HUES48 (cell line): Measurements from ENCODE around the gene MAPKAPK2.

Source experiments
- H3K27ac ChIP-seq: one replicate; pipeline ENCODE4 v1.7.0; 2013; ENCODE audit warnings: low read depth, low read length, inconsistent platforms
- H3K27me3 ChIP-seq: 2 replicates; pipeline ENCODE4 v1.6.1; 2013; ENCODE audit warnings: mild to moderate bottlenecking, low read length; ENCODE audit not compliant: control insufficient read depth, insufficient read depth
- H3K36me3 ChIP-seq: 2 replicates; pipeline ENCODE4 v1.6.1; 2013; ENCODE audit warnings: low read length; ENCODE audit not compliant: control insufficient read depth, insufficient read depth
- H3K4me1 ChIP-seq: 2 replicates; pipeline ENCODE4 v1.6.1; 2013; ENCODE audit warnings: mild to moderate bottlenecking, low read length; ENCODE audit not compliant: control insufficient read depth, insufficient read depth
- H3K4me3 ChIP-seq: 2 replicates; pipeline ENCODE4 v1.5.1; 2013; ENCODE audit warnings: mild to moderate bottlenecking, low read depth, low read length
- H3K9ac ChIP-seq: 2 replicates; pipeline ENCODE4 v1.6.1; 2013; ENCODE audit warnings: mild to moderate bottlenecking, low read depth, low read length, moderate library complexity
- H3K9me3 ChIP-seq: 2 replicates; pipeline ENCODE4 v1.6.1; 2013; ENCODE audit warnings: low read length; ENCODE audit not compliant: control insufficient read depth, insufficient read depth

MAPKAPK2 gene

GRCh38 chr1:206651014-206651413 is 33.7 kb upstream of the MAPKAPK2 start:
- Histone ChIP-seq H3K36me3 (peaks cover 10% of the 10 kb centered on the region), H3K27me3 (no peaks in the 10 kb centered on the region), H3K4me1 (peaks cover 7% of the 10 kb centered on the region; the same call in 1 of the 2 replicates)

GRCh38 chr1:206651958-206652890 is 32.5 kb upstream of the MAPKAPK2 start:
- Histone ChIP-seq H3K9ac (no peak overlapping the region), H3K4me3 (no peak overlapping the region), H3K27me3 (peaks cover 5% of the 10 kb centered on the region), H3K36me3 (peaks cover 10% of the 10 kb centered on the region), H3K27ac (no peak overlapping the region), H3K4me1 (no peaks in the 10 kb centered on the region), H3K9me3 (no peaks in the 10 kb centered on the region)

More at GRCh38 chr1:206651014-206651413, 33.7 kb upstream of the MAPKAPK2 start:
- Histone ChIP-seq H3K9me3 (no peaks in the 10 kb centered on the region), H3K4me3 (no peak overlapping the region), H3K9ac (no peak overlapping the region), H3K27ac (no peak overlapping the region)

- H3K27ac ChIP-seq, result no peak overlapping the region
- H3K4me1 ChIP-seq, result peaks cover 12% of the 10 kb centered on the region
- H3K4me3 ChIP-seq, result no peak overlapping the region
- H3K36me3 ChIP-seq, result no peaks in the 10 kb centered on the region
- H3K27me3 ChIP-seq, result peaks cover 18% of the 10 kb centered on the region
- no peak overlapping the region for H3K9ac ChIP-seq
- no peaks in the 10 kb centered on the region for H3K9me3 ChIP-seq
Observed at GRCh38 chr1:206653715-206654459, 30.8 kb upstream of the MAPKAPK2 start.

- no peaks in the 10 kb centered on the region for H3K9me3 ChIP-seq
- H3K27ac ChIP-seq, result no peak overlapping the region
- peaks cover 12% of the 10 kb centered on the region for H3K4me1 ChIP-seq
- no peak overlapping the region for H3K9ac ChIP-seq
- H3K36me3 ChIP-seq, result no peaks in the 10 kb centered on the region
- H3K4me3 ChIP-seq, result no peak overlapping the region
- H3K27me3 ChIP-seq, result peaks cover 19% of the 10 kb centered on the region
Observed at GRCh38 chr1:206654828-206655227, 29.9 kb upstream of the MAPKAPK2 start.

GRCh38 chr1:206655471-206655882 is 29.2 kb upstream of the MAPKAPK2 start:
- H3K9me3 ChIP-seq, result no peaks in the 10 kb centered on the region
- no peak overlapping the region for H3K4me3 ChIP-seq
- no peaks in the 10 kb centered on the region for H3K36me3 ChIP-seq
- no peak overlapping the region for H3K27ac ChIP-seq
- peaks cover 12% of the 10 kb centered on the region for H3K4me1 ChIP-seq
- H3K27me3 ChIP-seq, result peaks cover 19% of the 10 kb centered on the region
- no peak overlapping the region for H3K9ac ChIP-seq

GRCh38 chr1:206656936-206657335 is 27.8 kb upstream of the MAPKAPK2 start:
- H3K27me3 ChIP-seq, result peaks cover 19% of the 10 kb centered on the region
- no peak overlapping the region for H3K9ac ChIP-seq
- H3K9me3 ChIP-seq, result no peaks in the 10 kb centered on the region
- H3K4me1 ChIP-seq, result peaks cover 12% of the 10 kb centered on the region
- no peak overlapping the region for H3K27ac ChIP-seq
- H3K36me3 ChIP-seq, result no peaks in the 10 kb centered on the region
- H3K4me3 ChIP-seq, result no peak overlapping the region

- H3K27ac ChIP-seq, result no peak overlapping the region
- no peaks in the 10 kb centered on the region for H3K36me3 ChIP-seq
- peaks cover 12% of the 10 kb centered on the region for H3K4me1 ChIP-seq
- H3K9ac ChIP-seq, result no peak overlapping the region
- H3K9me3 ChIP-seq, result no peaks in the 10 kb centered on the region
- H3K4me3 ChIP-seq, result peak overlapping the region; percentile 56
- H3K27me3 ChIP-seq, result peaks cover 27% of the 10 kb centered on the region
Observed at GRCh38 chr1:206657751-206658150, 27.0 kb upstream of the MAPKAPK2 start.

GRCh38 chr1:206658264-206658980 is 26.3 kb upstream of the MAPKAPK2 start:
- H3K27ac ChIP-seq, result no peak overlapping the region
- peak overlapping the region; percentile 56 for H3K4me3 ChIP-seq
- H3K9ac ChIP-seq, result no peak overlapping the region
- peaks cover 12% of the 10 kb centered on the region for H3K4me1 ChIP-seq
- H3K36me3 ChIP-seq, result no peaks in the 10 kb centered on the region
- H3K9me3 ChIP-seq, result no peaks in the 10 kb centered on the region
- peaks cover 33% of the 10 kb centered on the region for H3K27me3 ChIP-seq

- peak overlapping the region; percentile 56; the same call in 1 of the 2 replicates for H3K4me3 ChIP-seq
- H3K27ac ChIP-seq, result no peak overlapping the region
- H3K4me1 ChIP-seq, result peaks cover 12% of the 10 kb centered on the region
- no peak overlapping the region for H3K9ac ChIP-seq
- peaks cover 38% of the 10 kb centered on the region for H3K27me3 ChIP-seq
- H3K9me3 ChIP-seq, result no peaks in the 10 kb centered on the region
- H3K36me3 ChIP-seq, result no peaks in the 10 kb centered on the region
Observed at GRCh38 chr1:206658981-206659273, 25.8 kb upstream of the MAPKAPK2 start.

GRCh38 chr1:206660136-206660535 is 24.6 kb upstream of the MAPKAPK2 start:
- H3K9me3 ChIP-seq, result no peaks in the 10 kb centered on the region
- peaks cover 12% of the 10 kb centered on the region for H3K4me1 ChIP-seq
- H3K27ac ChIP-seq, result no peak overlapping the region
- H3K4me3 ChIP-seq, result no peak overlapping the region
- peaks cover 47% of the 10 kb centered on the region for H3K27me3 ChIP-seq
- no peak overlapping the region for H3K9ac ChIP-seq
- H3K36me3 ChIP-seq, result no peaks in the 10 kb centered on the region
